ENCODE data around the gene RABGAP1L. TPM values are rescaled to one million over a fixed set of nuclear protein-coding genes. Genes with fewer than 3 reads are reported as not detected.

RABGAP1L gene
- total and polyA plus RNA-seq, 10 donors, result 30.3 to 125 (median 77.7) TPM

- H3K9me3 ChIP-seq, result peaks cover 0 to 22% (median 15%) of the 10 kb centered on the region in 8 donors
- 87 to 96% (median 89%) methylated on average over 3 of the region's 3 CpGs for WGBS, 5 donors
- intact Hi-C loops (cut with DNase I; ENCODE audit: low total_unique reads), result no loop called here
- no peaks in the 10 kb centered on the region for H3K27me3 ChIP-seq (replicated peaks in 1 of 7)
- peaks cover 0 to 5% (median 0%) of the 10 kb centered on the region in 6 donors for H3K36me3 ChIP-seq
- no peak overlapping the region for H3K4me3 ChIP-seq
- DNase-seq, result no peak
- TF ChIP-seq POLR2AphosphoS5 (IDR thresholded peaks at IDR 0.05), result no peak
- TF ChIP-seq CTCF (IDR thresholded peaks at IDR 0.05 in 8 of 11, conservative IDR thresholded peaks at IDR 0.05 in 3 of 11), result no peak
- TF ChIP-seq POLR2A (IDR thresholded peaks at IDR 0.05), result no peak
- H3K27ac ChIP-seq, result no peak overlapping the region
- peaks cover 0 to 7% (median 0%) of the 10 kb centered on the region in 6 donors for H3K4me1 ChIP-seq
Measured at GRCh38 chr1:174344162-174344561, 184.8 kb downstream of the RABGAP1L start.

DNA sequence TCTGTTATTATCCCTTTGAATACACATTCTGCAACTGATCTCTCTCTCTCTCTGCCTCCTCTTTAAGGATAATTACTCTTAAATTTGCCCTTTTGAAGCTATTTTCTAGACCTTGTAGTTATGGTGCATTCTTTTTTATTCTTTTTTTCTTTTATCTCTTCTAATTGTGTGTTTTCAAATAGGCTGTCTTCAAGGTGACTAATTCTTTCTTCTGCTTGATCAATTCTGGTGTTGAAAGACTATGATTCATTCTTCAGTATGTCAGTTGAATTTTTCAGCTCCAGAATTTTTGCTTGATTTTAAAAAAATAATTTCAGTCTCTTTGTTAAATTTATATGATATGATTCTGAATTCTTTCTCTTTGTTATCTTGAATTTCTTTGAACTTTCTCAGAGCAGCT lies 192.8 kb downstream of the RABGAP1L start:
- no peak for DNase-seq
- Histone ChIP-seq H3K4me3 (no peak overlapping the region), H3K27ac (no peak overlapping the region), H3K36me3 (no peaks in the 10 kb centered on the region), H3K9me3 (peaks cover 0 to 12% (median 9%) of the 10 kb centered on the region in 8 donors), H3K27me3 (replicated peaks in 1 of 7) (no peaks in the 10 kb centered on the region), H3K4me1 (no peaks in the 10 kb centered on the region)
- intact Hi-C loops (cut with DNase I; ENCODE audit: low total_unique reads), result no loop called here
- TF ChIP-seq POLR2A (IDR thresholded peaks at IDR 0.05) (no peak), CTCF (IDR thresholded peaks at IDR 0.05 in 8 of 11, conservative IDR thresholded peaks at IDR 0.05 in 3 of 11) (no peak)

GRCh38 chr1:174352883-174353608 lies 193.7 kb downstream of the RABGAP1L start:
- intact Hi-C loops (cut with DNase I; ENCODE audit: low total_unique reads), result no loop called here
- TF ChIP-seq POLR2A (IDR thresholded peaks at IDR 0.05) (no peak), POLR2AphosphoS5 (IDR thresholded peaks at IDR 0.05) (no peak), CTCF (IDR thresholded peaks at IDR 0.05 in 8 of 11, conservative IDR thresholded peaks at IDR 0.05 in 3 of 11) (no peak)
- no peak for DNase-seq
- H3K36me3 ChIP-seq, result peaks cover 0 to 2% (median 0%) of the 10 kb centered on the region in 6 donors
- 86 to 99% (median 97%) methylated on average over 3 of the region's 3 CpGs for WGBS, 5 donors
- peaks cover 0 to 2% (median under 1%) of the 10 kb centered on the region in 8 donors for H3K9me3 ChIP-seq
- H3K4me3 ChIP-seq, result no peak overlapping the region
- H3K27ac ChIP-seq, result no peak overlapping the region
- H3K27me3 ChIP-seq (replicated peaks in 1 of 7), result no peaks in the 10 kb centered on the region
- H3K4me1 ChIP-seq, result no peaks in the 10 kb centered on the region

DNA sequence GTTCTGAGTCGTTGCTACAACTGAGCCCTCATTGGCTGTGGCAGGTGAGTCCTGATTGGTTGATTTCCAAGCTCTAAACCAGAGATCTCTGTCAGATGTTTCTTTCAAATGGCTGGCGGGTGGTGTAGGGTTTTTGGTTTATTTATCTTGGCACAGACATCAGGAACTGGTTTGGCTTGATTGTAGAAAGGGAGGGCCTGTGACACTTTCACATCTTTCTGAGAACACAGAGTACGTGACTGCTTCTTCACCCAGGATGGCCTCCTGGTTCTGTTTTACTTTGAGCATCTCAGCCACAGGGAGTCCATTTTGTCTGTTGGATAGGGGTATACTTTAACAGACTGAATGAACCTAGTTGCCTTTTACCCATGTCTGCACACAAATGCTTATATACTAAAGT lies 199.0 kb downstream of the RABGAP1L start:
- peaks cover 0 to 2% (median 0%) of the 10 kb centered on the region in 8 donors for H3K9me3 ChIP-seq
- H3K27ac ChIP-seq, result no peak overlapping the region
- H3K36me3 ChIP-seq, result peaks cover 0 to 8% (median 0%) of the 10 kb centered on the region in 6 donors
- no peak overlapping the region for H3K4me3 ChIP-seq
- intact Hi-C loops (cut with DNase I; ENCODE audit: low total_unique reads), result no loop called here
- no peak for TF ChIP-seq POLR2A (IDR thresholded peaks at IDR 0.05)
- no peak for TF ChIP-seq CTCF (IDR thresholded peaks at IDR 0.05 in 8 of 11, conservative IDR thresholded peaks at IDR 0.05 in 3 of 11)
- no peak for TF ChIP-seq POLR2AphosphoS5 (IDR thresholded peaks at IDR 0.05)
- H3K4me1 ChIP-seq, result peaks cover 0 to 4% (median 0%) of the 10 kb centered on the region in 6 donors
- H3K27me3 ChIP-seq (replicated peaks in 1 of 7), result no peaks in the 10 kb centered on the region
- DNase-seq, result no peak
- WGBS, 5 donors, result 90 to 96% (median 90%) methylated on average over 3 of the region's 3 CpGs

Measured in spleen (tissue), 11 donors.